GM12892 (cell line): ENCODE data around the gene CMA1.

ENCODE experiments used
- DNase-seq: peaks from one replicate; pipeline ENCODE4 v3.0.0; 2011; ENCODE audit not compliant: insufficient read length
- FAIRE-seq: peaks from 2 replicates; lab custom pipeline; 2011; peaks lifted over from hg19 to GRCh38; lab: Jason Lieb, UNC
- POLR2A ChIP-seq: IDR thresholded peaks from 2 replicates; pipeline ENCODE4 v1.6.1; 2011; ENCODE audit warnings: low read depth, low read length, control low read depth
- POLR2AphosphoS5 ChIP-seq: IDR thresholded peaks from 2 replicates; pipeline ENCODE4 v1.6.1; 2011; ENCODE audit warnings: low read depth, low read length, control low read depth
- TAF1 ChIP-seq: IDR thresholded peaks from 2 replicates; pipeline ENCODE4 v1.6.1; 2011; ENCODE audit warnings: low read depth, mild to moderate bottlenecking, control low read depth, low read length, borderline replicate concordance

The CMA1 gene

GRCh38 chr14:24461336-24461735 lies 46.7 kb downstream of the CMA1 start:
- TF ChIP-seq TAF1, result no peak
- TF ChIP-seq POLR2AphosphoS5, result no peak
- TF ChIP-seq POLR2A, result no peak
- FAIRE-seq (no peak), DNase-seq (no peak)

GRCh38 chr14:24459331-24459730 lies 48.7 kb downstream of the CMA1 start:
- TF ChIP-seq POLR2AphosphoS5 (no peak), POLR2A (no peak), TAF1 (no peak)
- FAIRE-seq (no peak), DNase-seq (no peak)

- FAIRE-seq (no peak), DNase-seq (no peak)
- TF ChIP-seq POLR2A (no peak), TAF1 (no peak), POLR2AphosphoS5 (no peak)
These were observed 49.3 kb downstream of the CMA1 start for GRCh38 chr14:24458736-24459135.

GRCh38 chr14:24456980-24457379 lies 51.1 kb downstream of the CMA1 start:
- TF ChIP-seq TAF1 (no peak), POLR2AphosphoS5 (no peak), POLR2A (no peak)
- DNase-seq (no peak), FAIRE-seq (no peak)
